H1 (cell line): ENCODE data around the gene GALNT12. TPM values are rescaled to one million over a fixed set of nuclear protein-coding genes. Genes with fewer than 3 reads are reported as not detected.

Source experiments
- CTCF ChIA-PET: fragments of 300-600 bp; sonication (Branson Sonifier 250); formaldehyde crosslinking; loops from one replicate; lab custom pipeline; 2021; ENCODE audit not compliant: partially characterized antibody; lab: Charles Lee
- POLR2A ChIA-PET: fragments of 300-600 bp; sonication (Branson Sonifier 250); formaldehyde crosslinking; loops from one replicate; lab custom pipeline; 2021; ENCODE audit warnings: inconsistent platforms; ENCODE audit not compliant: partially characterized antibody; lab: Charles Lee
- DNase-seq, 2 experiments: peaks; one replicate each; pipeline versions ENCODE4 v3.0.0 to v3.0.0-alpha.2; 2010 to 2022; ENCODE audit warnings: low spot score in 2 of 2, low read depth in 1 of 2, mixed read lengths in 1 of 2
- FAIRE-seq: peaks from 2 replicates; lab custom pipeline; 2011; peaks lifted over from hg19 to GRCh38; lab: Jason Lieb, UNC
- H2AFZ ChIP-seq: 2 replicates; pipeline ENCODE4 v1.8.1; 2012; ENCODE audit warnings: low read length, inconsistent platforms
- H2AK5ac ChIP-seq: 2 replicates; pipeline ENCODE4 v1.6.1; 2013; ENCODE audit warnings: low read depth, low read length
- H2BK120ac ChIP-seq: replicated peaks from 2 replicates; pipeline ENCODE3; 2013; ENCODE audit warnings: low read depth, low read length, inconsistent platforms
- H2BK12ac ChIP-seq: 2 replicates; pipeline ENCODE4 v1.6.1; 2013; ENCODE audit warnings: low read depth, low read length
- H2BK15ac ChIP-seq: 2 replicates; pipeline ENCODE4 v1.6.1; 2013; ENCODE audit warnings: low read length
- H2BK20ac ChIP-seq: 2 replicates; pipeline ENCODE4 v1.6.1; 2013; ENCODE audit warnings: low read length
- H2BK5ac ChIP-seq: 2 replicates; pipeline ENCODE4 v1.6.1; 2013; ENCODE audit warnings: low read depth, low read length
- H3K14ac ChIP-seq: 2 replicates; pipeline ENCODE4 v1.6.1; 2013; ENCODE audit warnings: inconsistent platforms; ENCODE audit not compliant: insufficient read length
- H3K18ac ChIP-seq: 2 replicates; pipeline ENCODE4 v1.6.1; 2013; ENCODE audit warnings: low read length; ENCODE audit errors: extremely low read depth
- H3K23ac ChIP-seq: 2 replicates; pipeline ENCODE4 v1.6.1; 2013; ENCODE audit warnings: inconsistent platforms; ENCODE audit not compliant: insufficient read length
- H3K23me2 ChIP-seq: 2 replicates; pipeline ENCODE4 v1.6.1; 2013; ENCODE audit warnings: low read depth, low read length
- H3K27ac ChIP-seq: 2 replicates; pipeline ENCODE4 v1.6.1; 2011; ENCODE audit warnings: low read depth, low read length, inconsistent platforms
- H3K27me3 ChIP-seq, 4 experiments: replicated peaks in 1 of 4; 1 replicate in 1 of 4; 2 replicates in 3 of 4; pipeline versions ENCODE4 v1.6.1 to v1.8.1; 2011 to 2013; ENCODE audit warnings: low read length in 3 of 4, mild to moderate bottlenecking in 3 of 4, inconsistent platforms in 2 of 4, mixed read lengths in 2 of 4, moderate library complexity in 1 of 4; ENCODE audit not compliant: control insufficient read depth in 3 of 4, insufficient read depth in 3 of 4; ENCODE audit errors: extremely low read depth in 1 of 4
- H3K36me3 ChIP-seq, 4 experiments: 2 replicates each; pipeline versions ENCODE4 v1.6.1 to v1.8.1; 2011 to 2013; ENCODE audit warnings: mild to moderate bottlenecking in 4 of 4, low read length in 3 of 4, moderate library complexity in 2 of 4, control low read depth in 1 of 4, inconsistent platforms in 1 of 4; ENCODE audit not compliant: insufficient read depth in 4 of 4, control insufficient read depth in 2 of 4
- H3K4ac ChIP-seq: replicated peaks from 2 replicates; pipeline ENCODE3; 2013; ENCODE audit warnings: low read length, low read depth, mixed read lengths, inconsistent platforms; ENCODE audit not compliant: insufficient read length
- H3K4me1 ChIP-seq, 4 experiments: replicated peaks in 1 of 4; 1 replicate in 1 of 4; 2 replicates in 3 of 4; pipeline versions ENCODE4 v1.6.1 to v1.8.1; 2011 to 2013; ENCODE audit warnings: low read length in 3 of 4, inconsistent platforms in 2 of 4, mixed read lengths in 1 of 4; ENCODE audit not compliant: insufficient read depth in 4 of 4, control insufficient read depth in 3 of 4
- H3K4me2 ChIP-seq, 2 experiments: 2 replicates each; pipeline versions ENCODE4 v1.6.1 to v1.8.1; 2011 to 2013; ENCODE audit warnings: low read depth in 2 of 2, low read length in 2 of 2, control low read depth in 1 of 2, inconsistent platforms in 1 of 2, mild to moderate bottlenecking in 1 of 2; ENCODE audit not compliant: insufficient read depth in 1 of 2
- H3K4me3 ChIP-seq, 4 experiments: fragments of 200-600, 300-600 bp in 1 of 4; sonication (generic), shearing (Covaris generic), sonication (Bioruptor Twin) in 1 of 4; 2 replicates each; pipeline versions ENCODE4 v1.5.1 to v1.8.1; 2011 to 2016; ENCODE audit warnings: low read length in 4 of 4, low read depth in 3 of 4, control low read depth in 2 of 4, inconsistent platforms in 2 of 4, mild to moderate bottlenecking in 2 of 4, mixed read lengths in 1 of 4, moderate library complexity in 1 of 4; ENCODE audit not compliant: insufficient read depth in 2 of 4; ENCODE audit errors: extremely low read depth in 1 of 4
- H3K56ac ChIP-seq: replicated peaks from 2 replicates; pipeline ENCODE3; 2013; ENCODE audit warnings: low read depth, mild to moderate bottlenecking, mixed read lengths, low read length, inconsistent platforms; ENCODE audit not compliant: insufficient read length
- H3K79me1 ChIP-seq: 2 replicates; pipeline ENCODE4 v1.6.1; 2013; ENCODE audit warnings: low read depth, low read length, control low read depth
- H3K79me2 ChIP-seq, 2 experiments: 2 replicates each; pipeline versions ENCODE4 v1.6.1 to v1.8.1; 2012 to 2013; ENCODE audit warnings: low read length in 2 of 2, mild to moderate bottlenecking in 2 of 2, inconsistent platforms in 1 of 2; ENCODE audit not compliant: insufficient read depth in 2 of 2, control insufficient read depth in 1 of 2
- H3K9ac ChIP-seq, 4 experiments: replicated peaks in 1 of 4; 1 replicate in 1 of 4; 2 replicates in 3 of 4; pipeline versions ENCODE4 v1.6.1 to v1.8.1; 2011 to 2013; ENCODE audit warnings: low read depth in 3 of 4, low read length in 3 of 4, control low read depth in 2 of 4, mild to moderate bottlenecking in 2 of 4, moderate library complexity in 2 of 4, inconsistent platforms in 1 of 4; ENCODE audit errors: extremely low read depth in 1 of 4
- H3K9me3 ChIP-seq, 2 experiments: 2 replicates each; pipeline versions ENCODE4 v1.6.1 to v1.8.1; 2012 to 2013; ENCODE audit warnings: mild to moderate bottlenecking in 2 of 2, moderate library complexity in 2 of 2, control low read depth in 1 of 2, inconsistent platforms in 1 of 2, low read depth in 1 of 2, low read length in 1 of 2, mixed read lengths in 1 of 2; ENCODE audit not compliant: insufficient read depth in 2 of 2
- H4K20me1 ChIP-seq, 2 experiments: replicated peaks in 1 of 2; 2 replicates each; pipeline versions ENCODE3 to v1.8.1; 2011 to 2013; ENCODE audit warnings: inconsistent platforms in 2 of 2, low read length in 2 of 2, mild to moderate bottlenecking in 1 of 2; ENCODE audit not compliant: insufficient read depth in 2 of 2, control insufficient read depth in 1 of 2
- H4K5ac ChIP-seq: 2 replicates; pipeline ENCODE4 v1.6.1; 2013; ENCODE audit warnings: low read length, low read depth, mixed read lengths, inconsistent platforms; ENCODE audit not compliant: insufficient read length
- H4K8ac ChIP-seq: 2 replicates; pipeline ENCODE4 v1.8.0; 2013; ENCODE audit warnings: mild to moderate bottlenecking, moderate library complexity, low read length, inconsistent platforms; ENCODE audit not compliant: insufficient read depth; ENCODE audit errors: extremely low read depth
- H4K91ac ChIP-seq: replicated peaks from 2 replicates; pipeline ENCODE3; 2013; ENCODE audit warnings: low read length, mixed read lengths, inconsistent platforms; ENCODE audit not compliant: insufficient read length
- CHD1 ChIP-seq: IDR thresholded peaks from 2 replicates; pipeline ENCODE4 v1.6.1; 2012; ENCODE audit warnings: low read depth, low read length, improper control_type of control experiment
- FOSL1 ChIP-seq: IDR thresholded peaks from 2 replicates; pipeline ENCODE4 v1.6.1; 2011; ENCODE audit warnings: mild to moderate bottlenecking, low read depth, low read length, moderate library complexity; ENCODE audit not compliant: insufficient read depth
- GABPA ChIP-seq: IDR thresholded peaks from 2 replicates; pipeline ENCODE4 v1.6.1; 2011; ENCODE audit warnings: mild to moderate bottlenecking, low read length, moderate library complexity, borderline replicate concordance; ENCODE audit not compliant: insufficient read depth
- JUN ChIP-seq: IDR thresholded peaks from 2 replicates; pipeline ENCODE4 v1.6.1; 2011; ENCODE audit warnings: low read depth, mild to moderate bottlenecking, improper control_type of control experiment, low read length
- POLR2A ChIP-seq, 2 experiments: IDR thresholded peaks; 1 replicate in 1 of 2; 2 replicates in 1 of 2; pipeline ENCODE4 v1.6.1; 2011; ENCODE audit warnings: low read depth in 2 of 2, low read length in 2 of 2, mild to moderate bottlenecking in 2 of 2; ENCODE audit errors: control extremely low read depth in 1 of 2
- RBBP5 ChIP-seq: IDR thresholded peaks from 2 replicates; pipeline ENCODE4 v1.7.1; 2012; ENCODE audit warnings: low read depth, mild to moderate bottlenecking, inconsistent platforms, low read length, moderate library complexity, borderline replicate concordance
- RXRA ChIP-seq: IDR thresholded peaks from 2 replicates; pipeline ENCODE4 v1.6.1; 2011; ENCODE audit warnings: low read depth, mild to moderate bottlenecking, low read length, moderate library complexity; ENCODE audit not compliant: insufficient read depth
- SIX5 ChIP-seq: IDR thresholded peaks from 2 replicates; pipeline ENCODE4 v1.6.1; 2011; ENCODE audit warnings: mild to moderate bottlenecking, low read depth, low read length
- TBP ChIP-seq: IDR thresholded peaks from 2 replicates; pipeline ENCODE4 v1.6.1; 2011; ENCODE audit warnings: low read depth, low read length, improper control_type of control experiment
- WGBS, 2 experiments: shearing (Covaris generic) in 1 of 2; methylation state at CpG; one replicate each; pipeline versions ENCODE4 v1.1.6 to v1.1.7; 2013 to 2015; ENCODE audit warnings: low lambda C conversion rate in 2 of 2, mixed read lengths in 2 of 2, inconsistent platforms in 1 of 2, low coverage in 1 of 2, missing lambda C conversion rate in 1 of 2; ENCODE audit not compliant: insufficient replicate concordance in 2 of 2, insufficient coverage in 1 of 2, insufficient read length in 1 of 2; ENCODE audit errors: extremely low coverage in 1 of 2, missing lambda C conversion rate in 1 of 2; 5-methylcytosine and 5-hydroxymethylcytosine counted together
- polyA plus RNA-seq, 7 experiments: library from polyadenylated mRNA; depleted of rRNA in 3 of 7; stranded (reverse) in 5 of 7; unstranded in 2 of 7; fragments of >200 nt in 5 of 7; fragments of 200-250 nt in 2 of 7; gene quantifications; 1 replicate in 5 of 7; 2 replicates in 1 of 7; 4 replicates in 1 of 7; pipeline versions ENCODE4 v1.2.1 to v1.2.3, GENCODE V29; 2011 to 2013; ENCODE audit warnings: missing spikeins in 2 of 7, mixed read lengths in 2 of 7
- total RNA-seq: library from RNA; stranded (reverse); fragmentation: NEBNext Ultra II Directional; extraction: Animal tissue kit (Norgen Biotek cat#: 25700); gene quantifications from 2 replicates; pipeline ENCODE4 v1.2.1, GENCODE V29; 2021

GALNT12 gene
- total and polyA plus RNA-seq, 2 of the 8 experiments (the other 6 are each of a cell fraction or from before 2014, with no cell fraction given), result 16.2 to 19.6 TPM

- WGBS, 2 experiments, result 94% methylated on average over 16 of the region's 16 CpGs; no CpG with 5 or more reads in 1 of the 2 experiments
- Histone ChIP-seq H3K27me3 (no peaks in the 10 kb centered on the region), H4K20me1 (peaks cover 5 to 6% of the 10 kb centered on the region in 2 experiments), H2BK5ac (no peak overlapping the region; the same call in 1 of the 2 replicates), H3K4me1 (no peaks in the 10 kb centered on the region), H2BK12ac (no peak overlapping the region), H3K27ac (no peak overlapping the region), H3K14ac (no peak overlapping the region), H2AFZ (no peak overlapping the region), H3K23ac (no peak overlapping the region), H3K79me2 (no peaks in the 10 kb centered on the region; a peak in 1 of 4 replicates), H4K5ac (no peak overlapping the region), H2BK20ac (no peak overlapping the region), H3K79me1 (peaks cover 3% of the 10 kb centered on the region; the same call in 1 of the 2 replicates), H3K36me3 (peaks cover 5 to 26% (median 11%) of the 10 kb centered on the region in 4 experiments; a peak in 5 of 8 replicates), H3K56ac (no peak overlapping the region), H4K8ac (peak overlapping the region; percentile 4; the same call in 1 of the 2 replicates), H4K91ac (no peak overlapping the region), H3K9me3 (no peaks in the 10 kb centered on the region), H2AK5ac (no peak overlapping the region), H3K4ac (no peak overlapping the region), H2BK15ac (no peak overlapping the region), H3K18ac (no peak overlapping the region), H3K9ac (no peak overlapping the region), H2BK120ac (no peak overlapping the region), H3K23me2 (no peaks in the 10 kb centered on the region), H3K4me2 (no peak overlapping the region), H3K4me3 (no peak overlapping the region)
- DNase-seq (peak in 1 of 2 experiments; percentile 7), FAIRE-seq (no peak)
- CTCF ChIA-PET, result interaction anchor here (0.8 to 3.8 kb wide), 3 partner anchors 8 to 246 kb away, joined by 3 to 28 read pairs (median 3); no protein-coding TSS in a partner anchor
- POLR2A ChIA-PET, result interaction anchor here (0.6 kb wide), 1 partner anchor 462 kb away, joined by 3 read pairs; no protein-coding TSS in a partner anchor
- no peak for TF ChIP-seq FOSL1
- no peak for TF ChIP-seq TBP
- no peak for TF ChIP-seq SIX5
- no peak for TF ChIP-seq CHD1
- no peak for TF ChIP-seq JUN
- TF ChIP-seq RBBP5, result no peak
- no peak for TF ChIP-seq RXRA
- no peak for TF ChIP-seq POLR2A (IDR thresholded peaks at IDR 0.05; ENCODE audit: control extremely low read depth in 1 of 2, low read depth in 2 of 2, low read length in 2 of 2)
- no peak for TF ChIP-seq GABPA
These were observed 23.8 kb upstream of the GALNT12 start for GRCh38 chr9:98783518-98784226.
